GM12891 (cell line): Measurements from ENCODE around the gene DACH1.

Source experiments
- PAX5 ChIP-seq: IDR thresholded peaks from 2 replicates; pipeline ENCODE4 v1.6.1; 2011; ENCODE audit warnings: low read length, moderate library complexity, mild to moderate bottlenecking; ENCODE audit not compliant: insufficient read depth, severe bottlenecking
- POLR2A ChIP-seq: IDR thresholded peaks from 2 replicates; pipeline ENCODE4 v1.6.1; 2011; ENCODE audit warnings: low read depth, low read length, control low read depth
- POLR2AphosphoS5 ChIP-seq: IDR thresholded peaks from 2 replicates; pipeline ENCODE4 v1.6.1; 2011; ENCODE audit warnings: low read depth, low read length, control low read depth
- SPI1 ChIP-seq: IDR thresholded peaks from 2 replicates; pipeline ENCODE4 v1.6.1; 2011; ENCODE audit warnings: low read depth, low read length, control low read depth
- TAF1 ChIP-seq: IDR thresholded peaks from 2 replicates; pipeline ENCODE4 v1.6.1; 2011; ENCODE audit warnings: low read depth, low read length, control low read depth

GRCh38 chr13:71540098-71540497 lies 326.9 kb downstream of the DACH1 start:
- no peak for TF ChIP-seq POLR2A
- TF ChIP-seq POLR2AphosphoS5: no peak
- TF ChIP-seq TAF1: no peak
- no peak for TF ChIP-seq SPI1
- TF ChIP-seq PAX5: no peak
